OCI-LY1 (cell line): ENCODE results near the gene UGGT1.

Experiments
- EZH2 ChIP-seq: fragments of 200-600 bp; sonication (generic), shearing (Covaris generic); IDR thresholded peaks from 2 replicates; pipeline ENCODE4 v1.8.0; 2017; ENCODE audit warnings: borderline replicate concordance, mixed run types, mild to moderate bottlenecking, antibody characterized with exemption, low read length, moderate library complexity, mixed read lengths
- TF ChIP-seq, protein P1 (sequence below): fragments of 200-600 bp; sonication (generic), shearing (Covaris generic); IDR thresholded peaks from 2 replicates; pipeline ENCODE4 v1.5.1; 2017; ENCODE audit warnings: mild to moderate bottlenecking, antibody characterized with exemption, low read length, moderate library complexity, mixed read lengths

DNA sequence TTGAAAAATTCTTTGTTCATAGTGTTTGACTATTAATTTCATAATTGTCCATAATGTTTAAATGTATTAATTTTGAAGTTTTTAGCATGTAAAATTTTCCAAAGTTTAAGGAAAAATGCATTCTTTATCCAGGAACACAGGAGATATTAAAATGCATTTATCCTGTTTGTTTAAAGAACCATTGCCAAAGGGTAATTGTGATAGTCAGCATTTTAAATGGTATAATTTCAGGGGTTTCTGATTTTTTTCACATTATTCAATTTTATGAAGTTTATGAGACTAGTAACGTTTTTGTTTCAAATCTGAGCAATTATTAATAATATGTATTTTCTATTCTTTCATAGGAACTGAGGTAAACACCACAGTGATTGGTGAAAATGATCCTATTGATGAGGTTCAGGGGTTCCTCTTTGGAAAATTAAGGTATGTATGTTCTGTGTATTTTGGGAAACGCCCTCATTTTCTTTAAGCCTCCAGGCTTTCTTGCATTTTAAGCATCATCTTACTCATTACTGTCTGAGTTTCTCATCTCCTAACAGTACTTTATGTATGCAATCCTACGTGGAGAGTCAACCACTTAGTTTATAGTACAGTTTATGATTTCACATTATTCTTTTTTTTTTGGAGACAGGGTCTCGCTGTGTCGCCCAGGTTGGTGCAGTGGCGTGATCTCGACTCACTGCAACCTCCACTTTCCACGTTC is 25.1 kb downstream of the UGGT1 start:
- TF ChIP-seq, protein P1, sequence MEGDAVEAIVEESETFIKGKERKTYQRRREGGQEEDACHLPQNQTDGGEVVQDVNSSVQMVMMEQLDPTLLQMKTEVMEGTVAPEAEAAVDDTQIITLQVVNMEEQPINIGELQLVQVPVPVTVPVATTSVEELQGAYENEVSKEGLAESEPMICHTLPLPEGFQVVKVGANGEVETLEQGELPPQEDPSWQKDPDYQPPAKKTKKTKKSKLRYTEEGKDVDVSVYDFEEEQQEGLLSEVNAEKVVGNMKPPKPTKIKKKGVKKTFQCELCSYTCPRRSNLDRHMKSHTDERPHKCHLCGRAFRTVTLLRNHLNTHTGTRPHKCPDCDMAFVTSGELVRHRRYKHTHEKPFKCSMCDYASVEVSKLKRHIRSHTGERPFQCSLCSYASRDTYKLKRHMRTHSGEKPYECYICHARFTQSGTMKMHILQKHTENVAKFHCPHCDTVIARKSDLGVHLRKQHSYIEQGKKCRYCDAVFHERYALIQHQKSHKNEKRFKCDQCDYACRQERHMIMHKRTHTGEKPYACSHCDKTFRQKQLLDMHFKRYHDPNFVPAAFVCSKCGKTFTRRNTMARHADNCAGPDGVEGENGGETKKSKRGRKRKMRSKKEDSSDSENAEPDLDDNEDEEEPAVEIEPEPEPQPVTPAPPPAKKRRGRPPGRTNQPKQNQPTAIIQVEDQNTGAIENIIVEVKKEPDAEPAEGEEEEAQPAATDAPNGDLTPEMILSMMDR, result no peak
- TF ChIP-seq EZH2, result no peak
